ENCODE measurements around the gene LRRN1. TPM values are rescaled to one million over a fixed set of nuclear protein-coding genes. Genes with fewer than 3 reads are reported as not detected.

The LRRN1 gene
- polyA plus RNA-seq, 1 donor (not counting 4 experiments of a cell fraction or from before 2014, with no cell fraction given): 0.45 TPM

DNA sequence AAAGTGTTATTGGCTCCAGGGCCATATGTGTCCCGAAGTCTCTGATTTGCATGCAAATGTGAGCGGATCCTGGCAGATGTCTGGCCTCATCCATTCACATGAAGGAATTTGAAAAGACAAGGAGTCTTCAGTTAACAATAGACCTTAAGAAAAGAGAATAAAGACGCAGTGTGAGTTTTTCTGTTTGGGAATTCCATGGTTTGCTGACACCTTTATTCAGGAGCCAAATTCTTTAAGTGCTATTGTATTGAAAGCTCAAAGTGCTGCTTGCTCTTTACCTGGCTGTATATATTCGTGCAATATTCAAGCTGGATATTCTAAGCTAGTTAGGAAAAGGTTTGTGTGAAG, 2.2 kb downstream of the LRRN1 start:
- no peak for FAIRE-seq
- Histone ChIP-seq H3K36me3 (ENCODE audit: control insufficient read depth in 2 of 2, extremely low read depth in 1 of 2, insufficient read depth in 2 of 2, low read length in 2 of 2) (no peaks in the 10 kb centered on the region), H4K20me1 (ENCODE audit: control insufficient read depth, extremely low read depth, insufficient read depth, low read length) (no peaks in the 10 kb centered on the region), H2AFZ (ENCODE audit: control insufficient read depth, low read length) (no peak overlapping the region), H3K4me3 (ENCODE audit: control insufficient read depth in 2 of 3, extremely low read depth in 1 of 3, insufficient read depth in 2 of 3, low read depth in 1 of 3, low read length in 3 of 3) (no peak overlapping the region), H3K9ac (ENCODE audit: control insufficient read depth, extremely low read depth, insufficient read depth, low read length) (no peak overlapping the region), H3K79me2 (ENCODE audit: control insufficient read depth, insufficient read depth, low read length) (no peaks in the 10 kb centered on the region), H3K9me3 (ENCODE audit: control insufficient read depth, low read depth, low read length) (no peaks in the 10 kb centered on the region), H3K9me1 (ENCODE audit: control insufficient read depth, extremely low read depth, insufficient read depth, low read length) (no peaks in the 10 kb centered on the region), H3K4me1 (ENCODE audit: control insufficient read depth, extremely low read depth, insufficient read depth, low read length) (no peaks in the 10 kb centered on the region), H3K27ac (ENCODE audit: control insufficient read depth, insufficient read depth, low read length) (no peak overlapping the region), H3K4me2 (ENCODE audit: control insufficient read depth, extremely low read depth, insufficient read depth, low read depth, low read length) (no peak overlapping the region), H3K27me3 (ENCODE audit: control insufficient read depth, extremely low read depth, insufficient read depth, low read length) (peaks cover 52% of the 10 kb centered on the region)
- no peak for DNase-seq (ENCODE audit: low read depth, low spot score)
- TF ChIP-seq, protein P1, sequence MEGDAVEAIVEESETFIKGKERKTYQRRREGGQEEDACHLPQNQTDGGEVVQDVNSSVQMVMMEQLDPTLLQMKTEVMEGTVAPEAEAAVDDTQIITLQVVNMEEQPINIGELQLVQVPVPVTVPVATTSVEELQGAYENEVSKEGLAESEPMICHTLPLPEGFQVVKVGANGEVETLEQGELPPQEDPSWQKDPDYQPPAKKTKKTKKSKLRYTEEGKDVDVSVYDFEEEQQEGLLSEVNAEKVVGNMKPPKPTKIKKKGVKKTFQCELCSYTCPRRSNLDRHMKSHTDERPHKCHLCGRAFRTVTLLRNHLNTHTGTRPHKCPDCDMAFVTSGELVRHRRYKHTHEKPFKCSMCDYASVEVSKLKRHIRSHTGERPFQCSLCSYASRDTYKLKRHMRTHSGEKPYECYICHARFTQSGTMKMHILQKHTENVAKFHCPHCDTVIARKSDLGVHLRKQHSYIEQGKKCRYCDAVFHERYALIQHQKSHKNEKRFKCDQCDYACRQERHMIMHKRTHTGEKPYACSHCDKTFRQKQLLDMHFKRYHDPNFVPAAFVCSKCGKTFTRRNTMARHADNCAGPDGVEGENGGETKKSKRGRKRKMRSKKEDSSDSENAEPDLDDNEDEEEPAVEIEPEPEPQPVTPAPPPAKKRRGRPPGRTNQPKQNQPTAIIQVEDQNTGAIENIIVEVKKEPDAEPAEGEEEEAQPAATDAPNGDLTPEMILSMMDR (optimal IDR thresholded peaks at IDR 0.05 in 1 of 3, IDR thresholded peaks at IDR 0.05 in 1 of 3, conservative IDR thresholded peaks at IDR 0.05 in 1 of 3; ENCODE audit: extremely low read depth in 1 of 3, insufficient read depth in 2 of 3, low read length in 3 of 3): no peak
- TF ChIP-seq EZH2 (IDR thresholded peaks at IDR 0.05; ENCODE audit: low read length): no peak
- dilution Hi-C loops (cut with MboI; ENCODE audit: extremely low pct_ligation_motif_present, low sequenced_read_pairs): no loop called here

DNA sequence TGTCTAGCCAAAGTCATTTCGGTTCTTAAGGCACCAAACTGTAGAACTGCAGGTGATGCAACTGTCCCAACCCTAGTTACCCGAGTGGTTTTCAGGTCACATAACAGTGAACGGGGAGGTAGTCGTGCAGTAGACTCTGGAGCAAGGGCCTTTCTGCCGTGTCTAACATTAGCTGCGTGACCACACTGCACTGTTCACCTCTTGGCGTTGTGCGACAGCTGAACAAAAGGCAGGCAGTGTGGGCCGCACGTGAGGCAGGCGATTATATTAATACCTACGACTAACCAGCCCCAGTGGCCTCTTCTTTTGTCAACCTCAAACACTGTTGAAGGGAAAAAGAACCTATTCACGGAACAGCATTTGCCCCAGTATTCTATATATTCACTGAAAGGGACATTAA, 2.8 kb downstream of the LRRN1 start:
- TF ChIP-seq, protein P1 (optimal IDR thresholded peaks at IDR 0.05 in 1 of 3, IDR thresholded peaks at IDR 0.05 in 1 of 3, conservative IDR thresholded peaks at IDR 0.05 in 1 of 3; ENCODE audit: extremely low read depth in 1 of 3, insufficient read depth in 2 of 3, low read length in 3 of 3): no peak
- TF ChIP-seq EZH2 (IDR thresholded peaks at IDR 0.05; ENCODE audit: low read length): no peak
- FAIRE-seq (no peak), DNase-seq (ENCODE audit: low read depth, low spot score) (no peak)
- Histone ChIP-seq H3K9ac (ENCODE audit: control insufficient read depth, extremely low read depth, insufficient read depth, low read length) (no peak overlapping the region), H4K20me1 (ENCODE audit: control insufficient read depth, extremely low read depth, insufficient read depth, low read length) (no peaks in the 10 kb centered on the region), H3K4me3 (ENCODE audit: control insufficient read depth in 2 of 3, extremely low read depth in 1 of 3, insufficient read depth in 2 of 3, low read depth in 1 of 3, low read length in 3 of 3) (no peak overlapping the region), H3K4me2 (ENCODE audit: control insufficient read depth, extremely low read depth, insufficient read depth, low read depth, low read length) (no peak overlapping the region), H2AFZ (ENCODE audit: control insufficient read depth, low read length) (no peak overlapping the region), H3K9me3 (ENCODE audit: control insufficient read depth, low read depth, low read length) (no peaks in the 10 kb centered on the region), H3K9me1 (ENCODE audit: control insufficient read depth, extremely low read depth, insufficient read depth, low read length) (no peaks in the 10 kb centered on the region), H3K79me2 (ENCODE audit: control insufficient read depth, insufficient read depth, low read length) (no peaks in the 10 kb centered on the region), H3K36me3 (ENCODE audit: control insufficient read depth in 2 of 2, extremely low read depth in 1 of 2, insufficient read depth in 2 of 2, low read length in 2 of 2) (no peaks in the 10 kb centered on the region), H3K27ac (ENCODE audit: control insufficient read depth, insufficient read depth, low read length) (no peak overlapping the region), H3K4me1 (ENCODE audit: control insufficient read depth, extremely low read depth, insufficient read depth, low read length) (no peaks in the 10 kb centered on the region), H3K27me3 (ENCODE audit: control insufficient read depth, extremely low read depth, insufficient read depth, low read length) (peaks cover 52% of the 10 kb centered on the region)
- dilution Hi-C loops (cut with MboI; ENCODE audit: extremely low pct_ligation_motif_present, low sequenced_read_pairs): no loop called here
